GM19395 (cell line): ENCODE results near the gene KLHL42.

Source experiments
- ATAC-seq: cut with Tn5 transposase; IDR thresholded peaks from one replicate; pipeline ENCODE4 v1.9.1; 2021; ENCODE audit warnings: mild to moderate bottlenecking, moderate library complexity; ENCODE audit not compliant: unreplicated experiment

The KLHL42 gene

GRCh38 chr12:27852117-27852516, 72.1 kb downstream of the KLHL42 start:
- no peak for ATAC-seq
